ENCODE data around the gene ARL6IP6.

ARL6IP6 gene

DNA sequence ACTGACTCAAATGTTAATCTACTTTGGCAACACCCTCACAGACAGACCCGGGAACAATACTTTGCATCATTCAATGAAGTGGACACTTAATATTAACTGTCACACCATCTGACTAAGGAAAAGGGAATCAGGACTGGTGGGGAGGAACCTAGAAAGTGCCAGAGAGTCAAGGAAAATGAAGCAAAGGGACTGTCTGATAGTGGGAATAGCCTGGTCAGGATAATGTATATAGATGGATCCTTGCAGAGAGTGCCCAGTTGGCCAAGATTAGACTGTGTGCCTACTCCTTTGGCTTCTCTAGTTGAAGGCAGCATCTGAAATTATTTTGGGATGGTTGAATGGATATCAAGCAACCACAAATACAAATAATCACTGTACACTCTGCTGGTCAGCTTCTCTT, 45.2 kb downstream of the ARL6IP6 start:
- DNase-seq (ENCODE audit: low read depth) = no peak
- TF ChIP-seq, protein P1, sequence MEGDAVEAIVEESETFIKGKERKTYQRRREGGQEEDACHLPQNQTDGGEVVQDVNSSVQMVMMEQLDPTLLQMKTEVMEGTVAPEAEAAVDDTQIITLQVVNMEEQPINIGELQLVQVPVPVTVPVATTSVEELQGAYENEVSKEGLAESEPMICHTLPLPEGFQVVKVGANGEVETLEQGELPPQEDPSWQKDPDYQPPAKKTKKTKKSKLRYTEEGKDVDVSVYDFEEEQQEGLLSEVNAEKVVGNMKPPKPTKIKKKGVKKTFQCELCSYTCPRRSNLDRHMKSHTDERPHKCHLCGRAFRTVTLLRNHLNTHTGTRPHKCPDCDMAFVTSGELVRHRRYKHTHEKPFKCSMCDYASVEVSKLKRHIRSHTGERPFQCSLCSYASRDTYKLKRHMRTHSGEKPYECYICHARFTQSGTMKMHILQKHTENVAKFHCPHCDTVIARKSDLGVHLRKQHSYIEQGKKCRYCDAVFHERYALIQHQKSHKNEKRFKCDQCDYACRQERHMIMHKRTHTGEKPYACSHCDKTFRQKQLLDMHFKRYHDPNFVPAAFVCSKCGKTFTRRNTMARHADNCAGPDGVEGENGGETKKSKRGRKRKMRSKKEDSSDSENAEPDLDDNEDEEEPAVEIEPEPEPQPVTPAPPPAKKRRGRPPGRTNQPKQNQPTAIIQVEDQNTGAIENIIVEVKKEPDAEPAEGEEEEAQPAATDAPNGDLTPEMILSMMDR (conservative IDR thresholded peaks at IDR 0.05; ENCODE audit: low read depth, low read length) = no peak
- H3K4me3 ChIP-seq (ENCODE audit: low read length) = no peak overlapping the region

DNA sequence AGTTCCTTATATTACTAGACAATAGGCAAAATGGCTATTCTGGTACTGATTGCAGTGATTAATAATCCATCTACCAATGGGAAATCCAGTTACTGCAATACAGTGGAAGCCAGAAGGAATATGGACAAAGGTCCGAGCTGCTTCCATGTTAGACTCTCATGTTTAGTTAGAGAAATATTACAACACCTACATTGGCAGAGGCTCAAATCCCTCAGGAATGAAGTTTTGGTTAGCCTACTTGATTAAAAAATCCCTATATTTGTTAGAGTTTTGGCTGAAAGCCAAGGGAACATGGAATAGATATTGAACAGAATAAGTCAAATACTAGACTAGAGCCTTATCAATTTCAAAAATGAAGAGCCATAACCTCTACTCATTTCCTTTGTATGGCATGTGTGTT, 48.5 kb downstream of the ARL6IP6 start:
- no peak for DNase-seq (ENCODE audit: low read depth)
- TF ChIP-seq, protein P1 (conservative IDR thresholded peaks at IDR 0.05; ENCODE audit: low read depth, low read length) = no peak

DNA sequence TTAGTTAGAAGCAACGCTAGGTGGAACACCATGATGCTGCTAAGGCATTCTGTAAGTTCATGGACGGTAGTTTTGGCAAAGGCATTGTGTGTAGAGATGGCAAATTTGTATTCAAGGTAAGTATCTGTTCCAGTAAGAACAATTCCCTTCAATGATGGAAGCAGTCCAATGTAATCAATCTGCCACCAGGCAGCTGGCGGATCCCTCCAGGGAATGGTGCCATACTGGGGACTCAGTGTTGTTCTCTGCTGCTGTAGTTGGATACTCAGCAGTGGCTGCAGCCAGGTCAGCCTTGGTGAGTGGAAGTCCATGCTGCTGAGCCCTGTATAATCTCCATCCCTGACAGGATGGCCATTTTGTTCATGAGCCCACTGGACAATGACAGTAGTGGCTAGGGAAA, 62.8 kb downstream of the ARL6IP6 start:
- TF ChIP-seq, protein P1 (conservative IDR thresholded peaks at IDR 0.05; ENCODE audit: low read depth, low read length) = no peak
- no peak overlapping the region for H3K4me3 ChIP-seq (ENCODE audit: low read length)
- DNase-seq (ENCODE audit: low read depth) = no peak

More for the DNA sequence above, 48.5 kb downstream of the ARL6IP6 start:
- H3K4me3 ChIP-seq (ENCODE audit: low read length) = no peak overlapping the region

DNA sequence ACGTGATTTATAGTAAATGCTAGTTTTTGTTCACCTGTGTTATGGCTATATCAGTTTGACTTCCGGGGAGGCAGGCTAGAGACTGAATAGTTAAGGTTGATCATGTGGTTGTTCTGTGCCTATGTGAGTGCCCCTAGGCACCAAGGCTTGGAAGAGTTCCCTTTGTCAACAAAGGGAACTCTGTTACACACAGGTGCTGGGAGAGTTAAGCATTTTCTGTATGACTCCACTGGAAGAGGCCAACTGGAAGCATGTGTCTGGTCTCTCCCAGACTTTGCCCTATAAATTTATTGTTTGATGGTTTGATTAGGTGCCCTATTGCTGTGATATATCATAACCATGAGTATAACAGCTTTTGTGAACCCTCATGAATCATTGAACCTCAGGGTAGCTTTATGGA, 63.8 kb downstream of the ARL6IP6 start:
- TF ChIP-seq, protein P1 (conservative IDR thresholded peaks at IDR 0.05; ENCODE audit: low read depth, low read length) = no peak
- DNase-seq (ENCODE audit: low read depth) = no peak
- H3K4me3 ChIP-seq (ENCODE audit: low read length) = no peak overlapping the region

DNA sequence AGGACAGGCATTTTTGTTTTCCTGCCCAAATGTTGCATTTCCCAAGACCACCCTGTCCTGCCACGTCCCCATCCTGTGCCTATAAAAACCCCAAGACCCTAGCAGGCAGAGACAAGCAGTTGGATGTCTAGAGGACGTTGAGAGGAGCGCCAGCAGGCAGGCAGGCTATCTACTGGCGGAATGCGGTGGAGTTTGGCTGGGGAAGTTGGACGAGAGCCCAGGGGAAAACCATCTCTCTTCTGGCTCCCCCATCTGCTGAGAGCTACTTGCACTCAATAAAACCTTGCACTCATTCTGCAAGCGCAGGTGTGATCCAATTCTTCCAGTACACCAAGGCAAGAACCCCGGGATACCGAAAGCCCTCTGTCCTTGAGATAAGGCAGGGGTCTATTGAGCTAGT, 72.5 kb downstream of the ARL6IP6 start:
- TF ChIP-seq, protein P1 (conservative IDR thresholded peaks at IDR 0.05; ENCODE audit: low read depth, low read length) = no peak
- H3K4me3 ChIP-seq (ENCODE audit: low read length) = no peak overlapping the region
- no peak for DNase-seq (ENCODE audit: low read depth)

DNA sequence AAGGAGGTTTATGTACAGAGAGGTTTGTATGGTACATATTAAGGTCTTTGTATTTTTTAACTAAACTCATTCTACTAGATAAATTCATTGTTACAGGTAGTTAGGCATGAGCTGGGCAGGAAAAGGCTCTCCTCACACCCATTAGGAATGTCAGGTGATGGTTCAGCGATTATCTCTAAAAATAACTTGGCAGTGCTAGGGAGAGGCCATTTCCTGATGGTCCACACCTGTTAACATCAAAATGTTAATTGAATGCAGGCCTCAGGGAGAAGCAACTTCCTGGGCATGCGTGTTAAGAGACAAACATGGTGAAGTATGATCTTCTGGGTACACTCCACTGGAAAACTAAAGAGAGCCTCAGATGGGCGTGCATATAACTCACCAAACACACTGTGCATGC, 73.6 kb downstream of the ARL6IP6 start:
- TF ChIP-seq, protein P1 (conservative IDR thresholded peaks at IDR 0.05; ENCODE audit: low read depth, low read length) = no peak
- no peak for DNase-seq (ENCODE audit: low read depth)
- H3K4me3 ChIP-seq (ENCODE audit: low read length) = no peak overlapping the region

DNA sequence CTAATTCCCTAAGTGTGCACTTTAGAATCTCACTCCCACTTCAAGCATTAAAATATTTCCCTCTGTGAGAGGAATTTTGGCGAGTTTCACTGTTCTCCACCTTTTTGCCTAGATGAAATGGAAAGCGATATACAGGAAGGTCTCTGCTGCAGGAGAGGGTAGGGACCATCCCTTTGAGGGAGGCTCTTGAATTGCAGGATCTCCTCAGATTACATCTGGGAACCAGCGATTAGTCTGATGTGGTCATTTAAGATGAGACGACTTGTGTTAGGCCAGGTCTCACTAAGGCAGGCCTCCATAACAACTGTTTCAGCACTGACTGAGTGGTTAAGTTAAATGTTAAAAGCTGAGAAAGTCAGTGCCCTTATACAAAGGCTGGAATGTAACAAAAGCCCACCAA, 74.6 kb downstream of the ARL6IP6 start:
- no peak for DNase-seq (ENCODE audit: low read depth)
- H3K4me3 ChIP-seq (ENCODE audit: low read length) = no peak overlapping the region
- TF ChIP-seq, protein P1 (conservative IDR thresholded peaks at IDR 0.05; ENCODE audit: low read depth, low read length) = no peak

Data from retinal pigment epithelial cell (primary cell).